Measurements from ENCODE around the gene PLXNB1. TPM values are rescaled to one million over a fixed set of nuclear protein-coding genes. Genes with fewer than 3 reads are reported as not detected.

Gene PLXNB1
- polyA plus RNA-seq, 2 of the 4 experiments (the other 2 are of a cell fraction), result 10.0 to 20.9 TPM

DNA sequence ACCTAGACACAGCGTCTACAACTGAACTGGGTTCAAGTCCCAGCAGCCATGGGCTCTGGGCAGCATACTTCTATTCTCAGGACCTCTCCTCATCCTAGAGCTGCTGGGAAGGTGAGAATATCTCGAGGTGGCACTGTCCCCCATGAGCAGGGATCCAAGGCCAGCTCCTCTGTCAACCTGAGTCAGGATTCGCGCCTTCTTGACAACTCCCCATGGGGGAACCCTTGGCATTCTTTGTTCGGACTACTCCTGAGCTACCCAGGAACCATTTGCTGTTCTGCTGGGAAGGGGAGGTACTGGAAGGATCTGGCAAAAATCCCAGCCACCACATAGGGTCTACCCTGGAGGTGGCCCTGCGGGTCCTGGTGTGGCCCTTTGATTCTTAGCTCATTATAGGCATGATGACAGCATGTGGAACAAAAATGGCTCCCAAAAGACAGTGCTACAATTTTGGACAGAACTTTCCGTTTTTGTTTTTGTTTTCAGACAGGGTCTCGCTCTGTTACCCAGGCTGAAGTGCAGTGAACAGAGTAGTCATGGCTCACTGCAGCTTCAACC is 22.3 kb downstream of the PLXNB1 start:
- CTCF ChIA-PET, result interaction anchor here (0.9 to 31.5 kb wide), 7 partner anchors 8 to 213 kb away, joined by 3 to 488 read pairs (median 3); partner anchors contain the start of genes ATRIP, CCDC51, PLXNB1 and TMA7
- Histone ChIP-seq H3K4me3 (no peak overlapping the region), H3K4me2 (no peak overlapping the region), H3K9me3 (no peaks in the 10 kb centered on the region), H3K4me1 (no peaks in the 10 kb centered on the region; the same call in 2 of the 3 replicates), H3K27ac (no peak overlapping the region)
- FAIRE-seq (no peak), DNase-seq (ENCODE audit: low read depth in 1 of 2, low spot score in 1 of 2) (no peak), ATAC-seq (no peak)
- WGBS (ENCODE audit: missing lambda C conversion rate), result 86% methylated on average over 8 of the region's 8 CpGs
- TF ChIP-seq ZNF302 (CRISPR knock-in tag; IDR thresholded peaks at IDR 0.05) (no peak), HOXB13 (CRISPR knock-in tag; IDR thresholded peaks at IDR 0.05; ENCODE audit: low read depth) (no peak), MAFK (IDR thresholded peaks at IDR 0.05; ENCODE audit: partially characterized antibody) (no peak), EHF (CRISPR knock-in tag; IDR thresholded peaks at IDR 0.05) (no peak), ZSCAN20 (CRISPR knock-in tag; IDR thresholded peaks at IDR 0.05) (no peak), KDM5A (IDR thresholded peaks at IDR 0.05) (no peak), PHF8 (IDR thresholded peaks at IDR 0.05; ENCODE audit: borderline replicate concordance, low read depth) (no peak), SREBF2 (IDR thresholded peaks at IDR 0.05) (no peak), FOSB (CRISPR knock-in tag; IDR thresholded peaks at IDR 0.05) (no peak), JUNB (IDR thresholded peaks at IDR 0.05) (no peak), EHMT2 (IDR thresholded peaks at IDR 0.05; ENCODE audit: low read depth) (no peak), NFE2L2 (conservative IDR thresholded peaks at IDR 0.05; ENCODE audit: low read length) (no peak), CEBPB (IDR thresholded peaks at IDR 0.05) (no peak)
- POLR2A ChIA-PET, result no interaction called here

DNA sequence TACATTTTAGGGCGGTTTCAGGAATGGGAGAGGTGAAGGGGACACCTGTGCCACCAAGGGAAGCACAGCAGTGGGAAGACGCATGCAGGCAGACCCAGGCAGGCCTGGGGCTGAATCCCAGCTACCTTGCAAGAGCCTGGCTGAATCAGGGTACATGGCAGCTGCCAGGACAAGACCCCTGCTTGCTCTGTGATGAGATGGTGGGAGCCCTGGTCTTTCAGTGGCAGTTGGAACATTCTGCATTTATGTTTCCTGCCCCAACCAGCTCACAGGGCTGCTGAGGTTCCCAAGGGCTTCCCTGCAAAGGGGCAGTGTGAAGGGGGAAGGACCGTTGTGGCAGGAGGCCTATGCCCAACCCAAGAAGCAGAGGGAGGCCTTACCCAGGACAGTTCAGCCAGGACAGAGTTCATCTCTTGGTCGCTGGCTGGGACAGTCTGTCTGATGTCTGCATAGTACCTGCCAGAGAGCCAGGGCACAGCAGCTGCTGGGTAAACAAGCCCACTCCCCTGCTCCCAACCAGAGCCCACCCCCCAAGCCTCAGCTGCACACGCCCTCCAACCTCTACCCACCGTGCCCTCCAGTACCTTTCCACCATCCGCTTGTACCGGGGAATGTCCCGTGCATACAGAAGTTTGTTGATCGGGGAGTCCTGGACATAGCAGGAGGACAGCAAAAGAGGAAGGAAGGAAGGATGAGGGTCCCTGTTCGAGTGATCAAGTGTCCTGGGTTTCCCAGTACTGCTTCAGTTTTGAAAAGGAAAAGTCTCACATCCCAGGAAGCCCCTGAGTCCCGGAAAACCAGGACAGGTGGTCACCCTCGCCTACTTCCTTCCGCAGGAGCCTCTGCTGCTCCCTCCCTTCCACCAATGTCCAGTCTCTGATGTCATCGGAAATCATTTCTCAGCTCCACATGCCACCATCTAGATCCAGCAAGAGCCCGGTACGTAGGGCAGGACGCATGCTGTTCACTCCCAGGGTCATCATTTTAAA is 23.1 kb downstream of the PLXNB1 start:
- ChIA-PET CTCF (interaction anchor here (0.9 to 31.5 kb wide), 4 partner anchors 25 to 146 kb away, joined by 3 to 488 read pairs (median 3); partner anchors contain the start of genes ATRIP, CCDC51, PLXNB1 and TMA7), POLR2A (no interaction called here)
- Histone ChIP-seq H3K4me3 (no peak overlapping the region), H3K27ac (no peak overlapping the region), H3K9me3 (no peaks in the 10 kb centered on the region), H3K4me1 (peaks cover 9% of the 10 kb centered on the region), H3K4me2 (no peak overlapping the region)
- FAIRE-seq (no peak), ATAC-seq (no peak), DNase-seq (ENCODE audit: low read depth in 1 of 2, low spot score in 1 of 2) (no peak)
- 83% methylated on average over 15 of the region's 18 CpGs for WGBS (ENCODE audit: missing lambda C conversion rate)
- TF ChIP-seq, protein P1, sequence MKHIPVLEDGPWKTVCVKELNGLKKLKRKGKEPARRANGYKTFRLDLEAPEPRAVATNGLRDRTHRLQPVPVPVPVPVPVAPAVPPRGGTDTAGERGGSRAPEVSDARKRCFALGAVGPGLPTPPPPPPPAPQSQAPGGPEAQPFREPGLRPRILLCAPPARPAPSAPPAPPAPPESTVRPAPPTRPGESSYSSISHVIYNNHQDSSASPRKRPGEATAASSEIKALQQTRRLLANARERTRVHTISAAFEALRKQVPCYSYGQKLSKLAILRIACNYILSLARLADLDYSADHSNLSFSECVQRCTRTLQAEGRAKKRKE (CRISPR knock-in tag; IDR thresholded peaks at IDR 0.05; ENCODE audit: low read depth), result no peak
- no peak for TF ChIP-seq HDAC2 (IDR thresholded peaks at IDR 0.05)
- no peak for TF ChIP-seq HOXB5 (CRISPR knock-in tag; IDR thresholded peaks at IDR 0.05)
- TF ChIP-seq, protein P2, sequence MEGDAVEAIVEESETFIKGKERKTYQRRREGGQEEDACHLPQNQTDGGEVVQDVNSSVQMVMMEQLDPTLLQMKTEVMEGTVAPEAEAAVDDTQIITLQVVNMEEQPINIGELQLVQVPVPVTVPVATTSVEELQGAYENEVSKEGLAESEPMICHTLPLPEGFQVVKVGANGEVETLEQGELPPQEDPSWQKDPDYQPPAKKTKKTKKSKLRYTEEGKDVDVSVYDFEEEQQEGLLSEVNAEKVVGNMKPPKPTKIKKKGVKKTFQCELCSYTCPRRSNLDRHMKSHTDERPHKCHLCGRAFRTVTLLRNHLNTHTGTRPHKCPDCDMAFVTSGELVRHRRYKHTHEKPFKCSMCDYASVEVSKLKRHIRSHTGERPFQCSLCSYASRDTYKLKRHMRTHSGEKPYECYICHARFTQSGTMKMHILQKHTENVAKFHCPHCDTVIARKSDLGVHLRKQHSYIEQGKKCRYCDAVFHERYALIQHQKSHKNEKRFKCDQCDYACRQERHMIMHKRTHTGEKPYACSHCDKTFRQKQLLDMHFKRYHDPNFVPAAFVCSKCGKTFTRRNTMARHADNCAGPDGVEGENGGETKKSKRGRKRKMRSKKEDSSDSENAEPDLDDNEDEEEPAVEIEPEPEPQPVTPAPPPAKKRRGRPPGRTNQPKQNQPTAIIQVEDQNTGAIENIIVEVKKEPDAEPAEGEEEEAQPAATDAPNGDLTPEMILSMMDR (IDR thresholded peaks at IDR 0.05), result no peak
- no peak for TF ChIP-seq TFCP2L1 (CRISPR knock-in tag; IDR thresholded peaks at IDR 0.05)
- no peak for TF ChIP-seq CBX2 (IDR thresholded peaks at IDR 0.05; ENCODE audit: borderline replicate concordance, low read depth)
- no peak for TF ChIP-seq PHF8 (IDR thresholded peaks at IDR 0.05; ENCODE audit: borderline replicate concordance, low read depth)
- TF ChIP-seq RFX5 (IDR thresholded peaks at IDR 0.05), result no peak
- TF ChIP-seq EP300 (IDR thresholded peaks at IDR 0.05), result no peak
- TF ChIP-seq ZSCAN20 (CRISPR knock-in tag; IDR thresholded peaks at IDR 0.05), result no peak
- TF ChIP-seq, protein P3, sequence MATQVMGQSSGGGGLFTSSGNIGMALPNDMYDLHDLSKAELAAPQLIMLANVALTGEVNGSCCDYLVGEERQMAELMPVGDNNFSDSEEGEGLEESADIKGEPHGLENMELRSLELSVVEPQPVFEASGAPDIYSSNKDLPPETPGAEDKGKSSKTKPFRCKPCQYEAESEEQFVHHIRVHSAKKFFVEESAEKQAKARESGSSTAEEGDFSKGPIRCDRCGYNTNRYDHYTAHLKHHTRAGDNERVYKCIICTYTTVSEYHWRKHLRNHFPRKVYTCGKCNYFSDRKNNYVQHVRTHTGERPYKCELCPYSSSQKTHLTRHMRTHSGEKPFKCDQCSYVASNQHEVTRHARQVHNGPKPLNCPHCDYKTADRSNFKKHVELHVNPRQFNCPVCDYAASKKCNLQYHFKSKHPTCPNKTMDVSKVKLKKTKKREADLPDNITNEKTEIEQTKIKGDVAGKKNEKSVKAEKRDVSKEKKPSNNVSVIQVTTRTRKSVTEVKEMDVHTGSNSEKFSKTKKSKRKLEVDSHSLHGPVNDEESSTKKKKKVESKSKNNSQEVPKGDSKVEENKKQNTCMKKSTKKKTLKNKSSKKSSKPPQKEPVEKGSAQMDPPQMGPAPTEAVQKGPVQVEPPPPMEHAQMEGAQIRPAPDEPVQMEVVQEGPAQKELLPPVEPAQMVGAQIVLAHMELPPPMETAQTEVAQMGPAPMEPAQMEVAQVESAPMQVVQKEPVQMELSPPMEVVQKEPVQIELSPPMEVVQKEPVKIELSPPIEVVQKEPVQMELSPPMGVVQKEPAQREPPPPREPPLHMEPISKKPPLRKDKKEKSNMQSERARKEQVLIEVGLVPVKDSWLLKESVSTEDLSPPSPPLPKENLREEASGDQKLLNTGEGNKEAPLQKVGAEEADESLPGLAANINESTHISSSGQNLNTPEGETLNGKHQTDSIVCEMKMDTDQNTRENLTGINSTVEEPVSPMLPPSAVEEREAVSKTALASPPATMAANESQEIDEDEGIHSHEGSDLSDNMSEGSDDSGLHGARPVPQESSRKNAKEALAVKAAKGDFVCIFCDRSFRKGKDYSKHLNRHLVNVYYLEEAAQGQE (IDR thresholded peaks at IDR 0.05), result no peak
- TF ChIP-seq NR3C1 (IDR thresholded peaks at IDR 0.05), result no peak
- TF ChIP-seq EHMT2 (IDR thresholded peaks at IDR 0.05; ENCODE audit: low read depth), result no peak
- TF ChIP-seq TP53 (CRISPR knock-in tag; IDR thresholded peaks at IDR 0.05), result no peak
- TF ChIP-seq RARB (CRISPR knock-in tag; IDR thresholded peaks at IDR 0.05), result no peak

Data from A549 (cell line).